ENCODE measurements around the gene SPATA24.
"Not testable (repeated sequence)": the region's sequence is repeated elsewhere in the genome, so short reads cannot be mapped to it uniquely, and the experiment has no call there.

The SPATA24 gene

GRCh38 chr5:139410993-139411828 lies 7.3 kb upstream of the SPATA24 start:
- H3K4me3 ChIP-seq (replicated peaks in 1 of 2; ENCODE audit: low read depth in 2 of 2, low read length in 2 of 2), result no peak overlapping the region
- no peak for DNase-seq (ENCODE audit: low read depth in 2 of 2)
- TF ChIP-seq CTCF (IDR thresholded peaks at IDR 0.05; ENCODE audit: low read depth, low read length), result no peak

DNA sequence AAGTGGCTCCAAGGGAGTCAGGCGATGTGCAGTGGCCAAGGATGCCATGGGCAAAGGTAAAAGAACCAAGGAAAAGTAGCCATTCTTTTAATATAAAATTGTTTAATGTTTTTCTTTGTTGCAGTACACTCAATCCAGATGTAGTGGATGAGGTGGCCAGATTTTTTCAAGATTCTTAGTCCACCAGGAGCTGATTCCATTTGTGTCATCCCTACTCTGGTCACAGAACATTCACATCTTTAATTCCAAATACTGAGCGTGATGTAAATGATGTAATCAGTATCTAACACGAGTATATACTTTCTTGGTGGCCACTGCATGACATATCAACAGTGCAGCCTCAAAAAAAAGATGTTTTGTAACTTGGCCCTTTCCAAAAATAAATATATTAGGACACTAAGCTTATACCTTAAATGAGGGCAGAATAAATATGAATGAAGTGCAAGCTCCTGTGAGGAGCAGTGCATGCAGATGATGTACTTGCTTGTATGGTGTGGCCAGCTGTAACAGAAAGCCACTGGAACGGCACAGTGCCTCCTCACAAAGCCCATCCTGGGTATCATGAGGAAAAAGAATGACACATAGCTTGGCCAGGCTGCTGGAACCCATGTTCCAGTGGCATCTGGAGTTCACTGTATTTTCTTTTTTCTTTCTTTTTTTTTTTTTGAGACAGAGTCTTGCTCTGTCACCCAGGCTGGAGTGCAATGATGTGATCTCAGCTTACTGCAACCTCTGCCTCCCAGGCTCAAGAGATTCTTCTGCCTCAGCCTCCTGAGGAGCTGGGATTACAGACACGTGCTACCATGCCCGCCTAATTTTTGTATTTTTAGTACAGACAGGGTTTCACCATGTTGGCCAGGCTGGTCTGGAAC lies 6.5 kb upstream of the SPATA24 start:
- TF ChIP-seq CTCF (IDR thresholded peaks at IDR 0.05; ENCODE audit: low read depth, low read length), result no peak
- H3K4me3 ChIP-seq (replicated peaks in 1 of 2; ENCODE audit: low read depth in 2 of 2, low read length in 2 of 2), result no peak overlapping the region
- DNase-seq (ENCODE audit: low read depth in 2 of 2), result no peak

DNA sequence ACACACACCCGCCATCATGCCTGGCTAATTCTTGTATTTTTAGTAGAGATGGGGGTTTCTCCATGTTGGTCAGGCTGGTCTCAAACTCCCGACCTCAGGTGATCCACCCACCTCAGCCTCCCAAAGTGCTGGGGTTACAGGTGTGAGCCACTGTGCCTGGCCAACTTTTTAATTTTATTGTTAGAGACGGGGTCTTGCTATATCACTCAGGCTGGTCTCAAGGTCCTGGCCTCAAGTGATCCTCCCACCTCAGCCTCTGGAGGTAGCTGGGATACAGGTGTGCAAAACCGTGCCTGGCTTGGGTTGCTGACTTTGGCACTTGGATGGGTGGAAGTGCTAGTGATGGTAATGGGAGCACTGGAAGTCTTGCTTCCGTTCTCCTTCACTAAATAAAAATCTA lies 5.2 kb upstream of the SPATA24 start:
- not testable (repeated sequence) for H3K4me3 ChIP-seq (replicated peaks in 1 of 2; ENCODE audit: low read depth in 2 of 2, low read length in 2 of 2); DNase-seq (ENCODE audit: low read depth in 2 of 2)

- no peak for DNase-seq (ENCODE audit: low read depth in 2 of 2)
- no peak overlapping the region for H3K4me3 ChIP-seq (replicated peaks in 1 of 2; ENCODE audit: low read depth in 2 of 2, low read length in 2 of 2)
- no peak for TF ChIP-seq CTCF (IDR thresholded peaks at IDR 0.05; ENCODE audit: low read depth, low read length)
Measured at GRCh38 chr5:139408191-139408590, 4.3 kb upstream of the SPATA24 start.

GRCh38 chr5:139407517-139407916 lies 3.6 kb upstream of the SPATA24 start:
- no peak for TF ChIP-seq CTCF (IDR thresholded peaks at IDR 0.05; ENCODE audit: low read depth, low read length)
- H3K4me3 ChIP-seq (replicated peaks in 1 of 2; ENCODE audit: low read depth in 2 of 2, low read length in 2 of 2), result no peak overlapping the region
- DNase-seq (ENCODE audit: low read depth in 2 of 2), result no peak

GRCh38 chr5:139406963-139407362 lies 3.1 kb upstream of the SPATA24 start:
- TF ChIP-seq CTCF (IDR thresholded peaks at IDR 0.05; ENCODE audit: low read depth, low read length), result no peak
- no peak for DNase-seq (ENCODE audit: low read depth in 2 of 2)
- H3K4me3 ChIP-seq (replicated peaks in 1 of 2; ENCODE audit: low read depth in 2 of 2, low read length in 2 of 2), result no peak overlapping the region

DNA sequence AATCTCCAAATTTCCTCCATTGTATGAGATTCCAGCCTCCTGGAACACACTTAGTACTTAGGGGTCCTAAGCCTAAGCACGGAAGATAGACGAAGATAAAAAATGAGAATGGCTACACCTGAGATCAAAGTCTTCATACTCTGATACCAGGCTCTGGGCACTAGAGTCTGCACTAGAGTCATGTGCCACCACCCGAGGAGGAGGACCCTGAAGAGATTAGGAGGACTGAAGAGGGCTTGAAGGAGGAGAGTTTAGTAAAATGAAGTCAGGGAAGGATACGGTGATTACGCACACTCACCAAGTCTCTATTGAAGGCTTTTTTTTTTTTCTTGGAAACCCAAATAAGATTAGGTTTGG lies 573 bp upstream of the SPATA24 start:
- TF ChIP-seq CTCF (IDR thresholded peaks at IDR 0.05; ENCODE audit: low read depth, low read length), result no peak
- H3K4me3 ChIP-seq (replicated peaks in 1 of 2; ENCODE audit: low read depth in 2 of 2, low read length in 2 of 2), result peak overlapping the region in 1 of 2 donors; percentile 68
- DNase-seq (ENCODE audit: low read depth in 2 of 2), result no peak

Data from cardiac fibroblast (primary cell).